Thoracic aorta (tissue), 2 donors: ENCODE measurements around the gene MITF. TPM values are rescaled to one million over a fixed set of nuclear protein-coding genes. Genes with fewer than 3 reads are reported as not detected.

Experiments
- ATAC-seq: fragments of 150-250 bp; one replicate; pipeline ENCODE4 v1.8.0; 2017; ENCODE audit warnings: low read depth; ENCODE audit not compliant: insufficient number of reproducible peaks, low FRiP score
- DNase-seq: peaks from one replicate; pipeline ENCODE4 v3.0.0-alpha.2; 2020; ENCODE audit warnings: low spot score
- H3K27ac ChIP-seq, 2 donors: fragments of 200-600 bp; sonication (generic); 1 replicate in 1 of 2; 2 replicates in 1 of 2; pipeline ENCODE4 v1.5.1; 2016; ENCODE audit warnings: mild to moderate bottlenecking in 2 of 2, moderate library complexity in 2 of 2
- H3K27me3 ChIP-seq: fragments of 200-600 bp; sonication (generic); replicated peaks from 2 replicates; pipeline ENCODE4 v1.6.0; 2016; ENCODE audit warnings: mild to moderate bottlenecking; ENCODE audit not compliant: insufficient read depth
- H3K36me3 ChIP-seq: fragments of 200-600 bp; sonication (generic); one replicate; pipeline ENCODE4 v1.5.1; 2016
- H3K4me1 ChIP-seq, 2 donors: fragments of 200-600 bp; sonication (generic); 1 replicate in 1 of 2; 2 replicates in 1 of 2; pipeline versions ENCODE4 v1.5.1 to v1.6.0; 2016; ENCODE audit warnings: low read depth in 2 of 2, mild to moderate bottlenecking in 1 of 2; ENCODE audit not compliant: control insufficient read depth in 1 of 2
- H3K4me3 ChIP-seq: fragments of 200-600 bp; sonication (generic); 2 replicates; pipeline ENCODE4 v1.5.1; 2016; ENCODE audit warnings: mild to moderate bottlenecking
- H3K9me3 ChIP-seq: fragments of 200-600 bp; sonication (generic); 2 replicates; pipeline ENCODE4 v1.5.1; 2016
- CTCF ChIP-seq: fragments of 200-600 bp; sonication (generic); IDR thresholded peaks from one replicate; pipeline ENCODE4 v1.5.1; 2019; ENCODE audit warnings: antibody characterized with exemption
- total RNA-seq, 2 donors: library from RNA; depleted of rRNA; stranded (reverse); fragments of >200 nt; gene quantifications; one replicate each; pipeline versions ENCODE4 v1.1.0 to v1.2.3, GENCODE V29; 2016

The MITF gene
- total RNA-seq, 2 donors from 2014 or later: 12.3 to 12.7 TPM

GRCh38 chr3:69890691-69891090 is 151.4 kb downstream of the MITF start:
- DNase-seq: no peak
- TF ChIP-seq CTCF: no peak
- Histone ChIP-seq H3K9me3 (no peaks in the 10 kb centered on the region), H3K4me3 (no peak overlapping the region), H3K27me3 (no peaks in the 10 kb centered on the region), H3K27ac (no peak overlapping the region), H3K36me3 (no peaks in the 10 kb centered on the region), H3K4me1 (peaks cover 10 to 30% of the 10 kb centered on the region in 2 donors)
- ATAC-seq: no peak

- Histone ChIP-seq H3K4me1 (peaks cover 4 to 19% of the 10 kb centered on the region in 2 donors), H3K27me3 (no peaks in the 10 kb centered on the region), H3K9me3 (no peaks in the 10 kb centered on the region), H3K36me3 (no peaks in the 10 kb centered on the region), H3K4me3 (no peak overlapping the region), H3K27ac (no peak overlapping the region)
- TF ChIP-seq CTCF: no peak
- DNase-seq: no peak
- ATAC-seq: no peak
Observed at GRCh38 chr3:69892706-69893105, 153.4 kb downstream of the MITF start.

GRCh38 chr3:69893274-69893673 is 154.0 kb downstream of the MITF start:
- no peaks in the 10 kb centered on the region for H3K9me3 ChIP-seq
- H3K4me3 ChIP-seq: no peak overlapping the region
- H3K36me3 ChIP-seq: no peaks in the 10 kb centered on the region
- no peak overlapping the region for H3K27ac ChIP-seq
- ATAC-seq: no peak
- no peak for TF ChIP-seq CTCF
- DNase-seq: no peak
- H3K4me1 ChIP-seq: peaks cover 3 to 13% of the 10 kb centered on the region in 2 donors
- no peaks in the 10 kb centered on the region for H3K27me3 ChIP-seq

- Histone ChIP-seq H3K4me3 (no peak overlapping the region), H3K36me3 (no peaks in the 10 kb centered on the region), H3K27ac (no peak overlapping the region), H3K9me3 (no peaks in the 10 kb centered on the region), H3K27me3 (no peaks in the 10 kb centered on the region), H3K4me1 (peaks cover 0 to 4% of the 10 kb centered on the region in 2 donors)
- TF ChIP-seq CTCF: no peak
- DNase-seq (no peak), ATAC-seq (no peak)
Observed at GRCh38 chr3:69896095-69896494, 156.8 kb downstream of the MITF start.

- no peak for TF ChIP-seq CTCF
- Histone ChIP-seq H3K4me1 (peaks cover 0 to 20% of the 10 kb centered on the region in 2 donors), H3K27me3 (no peaks in the 10 kb centered on the region), H3K9me3 (no peaks in the 10 kb centered on the region), H3K27ac (no peak overlapping the region), H3K36me3 (no peaks in the 10 kb centered on the region), H3K4me3 (no peak overlapping the region)
- ATAC-seq (no peak), DNase-seq (no peak)
Observed at GRCh38 chr3:69900331-69900730, 161.1 kb downstream of the MITF start.
